Measurements from ENCODE around the gene CD4. TPM values are rescaled to one million over a fixed set of nuclear protein-coding genes. Genes with fewer than 3 reads are reported as not detected.

CD4 gene
- polyA plus RNA-seq, 1 of the 3 experiments (the other 2 are of a cell fraction), result 0.02 TPM

DNA sequence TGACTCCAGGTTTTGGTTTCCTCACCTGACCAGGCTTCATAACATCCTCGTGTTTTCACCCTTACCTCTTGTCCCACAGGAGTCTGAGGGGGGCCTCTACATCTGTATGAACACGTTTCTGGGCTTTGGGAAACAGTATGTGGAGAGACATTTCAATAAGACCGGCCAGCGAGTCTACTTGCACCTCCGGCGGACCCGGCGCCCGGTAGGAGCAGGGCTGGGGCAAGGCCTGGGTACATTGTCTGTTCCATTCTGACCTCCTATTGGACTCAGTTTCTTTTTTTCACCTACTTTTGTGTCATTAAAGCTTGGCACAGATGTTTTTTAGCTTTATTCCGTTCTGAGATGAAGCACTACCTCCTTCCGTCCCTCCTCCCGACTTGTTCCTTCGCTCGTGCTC, 66.0 kb downstream of the CD4 start:
- peaks cover 30 to 53% of the 10 kb centered on the region in 2 experiments for H3K36me3 ChIP-seq (replicated peaks in 1 of 2; ENCODE audit: control insufficient read depth in 1 of 2, insufficient read depth in 2 of 2, low read length in 1 of 2)
- H3K79me2 ChIP-seq (ENCODE audit: insufficient read depth), result peaks cover 40% of the 10 kb centered on the region
- H3K4me1 ChIP-seq (ENCODE audit: control insufficient read depth in 1 of 2, insufficient read depth in 2 of 2, low read depth in 1 of 2, low read length in 1 of 2), result peaks cover 7 to 17% of the 10 kb centered on the region in 2 experiments
- no peak for DNase-seq
- H3K9me2 ChIP-seq, result no peaks in the 10 kb centered on the region
- POLR2A ChIA-PET, result interaction anchor here (1.0 to 1.2 kb wide), 2 partner anchors 9 to 12 kb away, joined by 4 read pairs; partner anchors contain the start of gene TPI1
- TF ChIP-seq, protein P1, sequence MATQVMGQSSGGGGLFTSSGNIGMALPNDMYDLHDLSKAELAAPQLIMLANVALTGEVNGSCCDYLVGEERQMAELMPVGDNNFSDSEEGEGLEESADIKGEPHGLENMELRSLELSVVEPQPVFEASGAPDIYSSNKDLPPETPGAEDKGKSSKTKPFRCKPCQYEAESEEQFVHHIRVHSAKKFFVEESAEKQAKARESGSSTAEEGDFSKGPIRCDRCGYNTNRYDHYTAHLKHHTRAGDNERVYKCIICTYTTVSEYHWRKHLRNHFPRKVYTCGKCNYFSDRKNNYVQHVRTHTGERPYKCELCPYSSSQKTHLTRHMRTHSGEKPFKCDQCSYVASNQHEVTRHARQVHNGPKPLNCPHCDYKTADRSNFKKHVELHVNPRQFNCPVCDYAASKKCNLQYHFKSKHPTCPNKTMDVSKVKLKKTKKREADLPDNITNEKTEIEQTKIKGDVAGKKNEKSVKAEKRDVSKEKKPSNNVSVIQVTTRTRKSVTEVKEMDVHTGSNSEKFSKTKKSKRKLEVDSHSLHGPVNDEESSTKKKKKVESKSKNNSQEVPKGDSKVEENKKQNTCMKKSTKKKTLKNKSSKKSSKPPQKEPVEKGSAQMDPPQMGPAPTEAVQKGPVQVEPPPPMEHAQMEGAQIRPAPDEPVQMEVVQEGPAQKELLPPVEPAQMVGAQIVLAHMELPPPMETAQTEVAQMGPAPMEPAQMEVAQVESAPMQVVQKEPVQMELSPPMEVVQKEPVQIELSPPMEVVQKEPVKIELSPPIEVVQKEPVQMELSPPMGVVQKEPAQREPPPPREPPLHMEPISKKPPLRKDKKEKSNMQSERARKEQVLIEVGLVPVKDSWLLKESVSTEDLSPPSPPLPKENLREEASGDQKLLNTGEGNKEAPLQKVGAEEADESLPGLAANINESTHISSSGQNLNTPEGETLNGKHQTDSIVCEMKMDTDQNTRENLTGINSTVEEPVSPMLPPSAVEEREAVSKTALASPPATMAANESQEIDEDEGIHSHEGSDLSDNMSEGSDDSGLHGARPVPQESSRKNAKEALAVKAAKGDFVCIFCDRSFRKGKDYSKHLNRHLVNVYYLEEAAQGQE (IDR thresholded peaks at IDR 0.05; ENCODE audit: low read depth, low read length), result no peak
- TF ChIP-seq, protein P2, sequence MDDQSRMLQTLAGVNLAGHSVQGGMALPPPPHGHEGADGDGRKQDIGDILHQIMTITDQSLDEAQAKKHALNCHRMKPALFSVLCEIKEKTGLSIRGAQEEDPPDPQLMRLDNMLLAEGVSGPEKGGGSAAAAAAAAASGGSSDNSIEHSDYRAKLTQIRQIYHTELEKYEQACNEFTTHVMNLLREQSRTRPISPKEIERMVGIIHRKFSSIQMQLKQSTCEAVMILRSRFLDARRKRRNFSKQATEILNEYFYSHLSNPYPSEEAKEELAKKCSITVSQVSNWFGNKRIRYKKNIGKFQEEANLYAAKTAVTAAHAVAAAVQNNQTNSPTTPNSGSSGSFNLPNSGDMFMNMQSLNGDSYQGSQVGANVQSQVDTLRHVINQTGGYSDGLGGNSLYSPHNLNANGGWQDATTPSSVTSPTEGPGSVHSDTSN (IDR thresholded peaks at IDR 0.05), result no peak
- TF ChIP-seq, protein P3, sequence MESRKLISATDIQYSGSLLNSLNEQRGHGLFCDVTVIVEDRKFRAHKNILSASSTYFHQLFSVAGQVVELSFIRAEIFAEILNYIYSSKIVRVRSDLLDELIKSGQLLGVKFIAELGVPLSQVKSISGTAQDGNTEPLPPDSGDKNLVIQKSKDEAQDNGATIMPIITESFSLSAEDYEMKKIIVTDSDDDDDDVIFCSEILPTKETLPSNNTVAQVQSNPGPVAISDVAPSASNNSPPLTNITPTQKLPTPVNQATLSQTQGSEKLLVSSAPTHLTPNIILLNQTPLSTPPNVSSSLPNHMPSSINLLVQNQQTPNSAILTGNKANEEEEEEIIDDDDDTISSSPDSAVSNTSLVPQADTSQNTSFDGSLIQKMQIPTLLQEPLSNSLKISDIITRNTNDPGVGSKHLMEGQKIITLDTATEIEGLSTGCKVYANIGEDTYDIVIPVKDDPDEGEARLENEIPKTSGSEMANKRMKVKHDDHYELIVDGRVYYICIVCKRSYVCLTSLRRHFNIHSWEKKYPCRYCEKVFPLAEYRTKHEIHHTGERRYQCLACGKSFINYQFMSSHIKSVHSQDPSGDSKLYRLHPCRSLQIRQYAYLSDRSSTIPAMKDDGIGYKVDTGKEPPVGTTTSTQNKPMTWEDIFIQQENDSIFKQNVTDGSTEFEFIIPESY (IDR thresholded peaks at IDR 0.05; ENCODE audit: borderline replicate concordance, low read depth), result no peak
- TF ChIP-seq TCF12 (IDR thresholded peaks at IDR 0.05) (no peak), TEAD4 (IDR thresholded peaks at IDR 0.05; ENCODE audit: borderline replicate concordance, insufficient read depth) (no peak), POLR2AphosphoS5 (IDR thresholded peaks at IDR 0.05; ENCODE audit: low read depth, low read length) (no peak), FOXJ3 (CRISPR knock-in tag; IDR thresholded peaks at IDR 0.05) (no peak), GATA2 (CRISPR knock-in tag; IDR thresholded peaks at IDR 0.05) (no peak), NFIC (IDR thresholded peaks at IDR 0.05; ENCODE audit: borderline replicate concordance) (no peak), EP300 (IDR thresholded peaks at IDR 0.05; ENCODE audit: borderline replicate concordance in 1 of 2, low read depth in 1 of 2, low read length in 1 of 2) (no peak)
- TF ChIP-seq, protein P4, sequence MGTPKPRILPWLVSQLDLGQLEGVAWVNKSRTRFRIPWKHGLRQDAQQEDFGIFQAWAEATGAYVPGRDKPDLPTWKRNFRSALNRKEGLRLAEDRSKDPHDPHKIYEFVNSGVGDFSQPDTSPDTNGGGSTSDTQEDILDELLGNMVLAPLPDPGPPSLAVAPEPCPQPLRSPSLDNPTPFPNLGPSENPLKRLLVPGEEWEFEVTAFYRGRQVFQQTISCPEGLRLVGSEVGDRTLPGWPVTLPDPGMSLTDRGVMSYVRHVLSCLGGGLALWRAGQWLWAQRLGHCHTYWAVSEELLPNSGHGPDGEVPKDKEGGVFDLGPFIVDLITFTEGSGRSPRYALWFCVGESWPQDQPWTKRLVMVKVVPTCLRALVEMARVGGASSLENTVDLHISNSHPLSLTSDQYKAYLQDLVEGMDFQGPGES (IDR thresholded peaks at IDR 0.05; ENCODE audit: low read depth, low read length), result no peak
- WGBS (ENCODE audit: low lambda C conversion rate), result 96% methylated on average over 14 of the region's 14 CpGs
- H4K20me1 ChIP-seq (ENCODE audit: insufficient read depth), result no peaks in the 10 kb centered on the region; the same call in 1 of the 2 replicates
- H3K9ac ChIP-seq, result no peak overlapping the region
- peaks cover 16% of the 10 kb centered on the region for H3F3A ChIP-seq (replicated peaks; ENCODE audit: insufficient read depth)
- no peak overlapping the region for H3K4me2 ChIP-seq
- H3K27me3 ChIP-seq (ENCODE audit: insufficient read depth), result no peaks in the 10 kb centered on the region
- no peak overlapping the region for H3K27ac ChIP-seq (ENCODE audit: low read depth in 2 of 2, low read length in 1 of 2)
- H3K9me3 ChIP-seq, result no peaks in the 10 kb centered on the region
- CTCF ChIA-PET, result interaction anchor here (1.1 to 19.4 kb wide), 5 partner anchors 13 to 88 kb away, joined by 3 to 225 read pairs (median 11); partner anchors contain the start of genes P3H3, SPSB2 and TPI1
- H3K4me3 ChIP-seq (ENCODE audit: low read depth in 2 of 2, low read length in 1 of 2), result no peak overlapping the region
- no peak overlapping the region for H2AFZ ChIP-seq (ENCODE audit: low read depth)
